ENCODE data around the gene TNS1.

TNS1 gene

GRCh38 chr2:217751192-217751591 is 251.6 kb downstream of the TNS1 start:
- H3K4me3 ChIP-seq (ENCODE audit: low read length), result no peak overlapping the region
- no peak for DNase-seq (ENCODE audit: low read depth)
- no peak for TF ChIP-seq CTCF (IDR thresholded peaks at IDR 0.05; ENCODE audit: insufficient read depth, low read depth, low read length, missing control alignments)

All from epithelial cell of esophagus (primary cell).